IMR-90 (cell line): Measurements from ENCODE around the gene ITGA1. TPM values are rescaled to one million over a fixed set of nuclear protein-coding genes. Genes with fewer than 3 reads are reported as not detected.

Experiments
- ATAC-seq: fragments of 200-7000 bp; cut with Tn5 transposase; 2 replicates; pipeline ENCODE4 v1.9.1; 2020; ENCODE audit warnings: low read depth, mild to moderate bottlenecking, moderate library complexity
- BruUV-seq: library from RNA; stranded (reverse); fragments of 400-500 nt; replicated peaks from 2 replicates; lab custom pipeline; 2021; lab: Mats Ljungman, UMichigan
- CTCF ChIA-PET: fragments of 300-600 bp; formaldehyde crosslinking; extraction: SDS; loops from one replicate; lab custom pipeline; 2021; ENCODE audit warnings: antibody characterized with exemption; lab: Yijun Ruan, JAX
- POLR2A ChIA-PET: fragments of 300-600 bp; sonication (Branson Sonifier 250); formaldehyde crosslinking; loops from one replicate; lab custom pipeline; 2022; ENCODE audit warnings: antibody characterized with exemption; ENCODE audit not compliant: unreplicated experiment; lab: Charles Lee
- DNase-seq: peaks from one replicate; pipeline ENCODE4 v3.0.0; 2013
- H2AFZ ChIP-seq: replicated peaks from 2 replicates; pipeline ENCODE3; 2013; ENCODE audit warnings: low read length, mild to moderate bottlenecking; ENCODE audit not compliant: poor library complexity
- H2AK5ac ChIP-seq: 2 replicates; pipeline ENCODE4 v1.6.1; 2013; ENCODE audit warnings: low read depth, low read length, inconsistent platforms
- H2AK9ac ChIP-seq: replicated peaks from 2 replicates; pipeline ENCODE3; 2013; ENCODE audit warnings: mild to moderate bottlenecking, low read depth, low read length, moderate library complexity; ENCODE audit not compliant: poor library complexity
- H2BK120ac ChIP-seq: 2 replicates; pipeline ENCODE4 v1.6.1; 2013; ENCODE audit warnings: low read depth, low read length, inconsistent platforms
- H2BK15ac ChIP-seq: 3 replicates; pipeline ENCODE4 v1.6.1; 2013; ENCODE audit warnings: low read depth, low read length, inconsistent platforms
- H2BK20ac ChIP-seq: 2 replicates; pipeline ENCODE4 v1.6.1; 2013; ENCODE audit warnings: low read depth, mild to moderate bottlenecking, inconsistent platforms, low read length, moderate library complexity
- H2BK5ac ChIP-seq: 2 replicates; pipeline ENCODE4 v1.6.1; 2013; ENCODE audit warnings: mild to moderate bottlenecking, low read depth, low read length, inconsistent platforms; ENCODE audit not compliant: poor library complexity, severe bottlenecking
- H3K14ac ChIP-seq: replicated peaks from 2 replicates; pipeline ENCODE4 v1.6.1; 2013; ENCODE audit warnings: low read depth, low read length, inconsistent platforms
- H3K18ac ChIP-seq: 2 replicates; pipeline ENCODE4 v1.6.1; 2013; ENCODE audit warnings: low read depth, low read length, control low read depth
- H3K23ac ChIP-seq: 2 replicates; pipeline ENCODE4 v1.6.1; 2013; ENCODE audit warnings: low read depth, low read length, inconsistent platforms
- H3K27ac ChIP-seq: 2 replicates; pipeline ENCODE4 v1.5.1; 2013; ENCODE audit warnings: mild to moderate bottlenecking, control low read depth, low read length; ENCODE audit not compliant: insufficient read depth
- H3K27me3 ChIP-seq: 2 replicates; pipeline ENCODE4 v1.6.1; 2013; ENCODE audit warnings: low read length; ENCODE audit not compliant: control insufficient read depth, insufficient read depth
- H3K36me3 ChIP-seq: 2 replicates; pipeline ENCODE4 v1.6.1; 2013; ENCODE audit warnings: low read length, mixed read lengths; ENCODE audit not compliant: control insufficient read depth, insufficient read depth
- H3K4ac ChIP-seq: 2 replicates; pipeline ENCODE4 v1.6.1; 2013; ENCODE audit warnings: low read depth, low read length, inconsistent platforms
- H3K4me1 ChIP-seq: 2 replicates; pipeline ENCODE4 v1.6.1; 2013; ENCODE audit warnings: low read length, mixed read lengths; ENCODE audit not compliant: control insufficient read depth, insufficient read depth
- H3K4me2 ChIP-seq: 2 replicates; pipeline ENCODE4 v1.6.1; 2013; ENCODE audit warnings: low read depth, mild to moderate bottlenecking, control low read depth, low read length, moderate library complexity
- H3K4me3 ChIP-seq: 2 replicates; pipeline ENCODE4 v1.5.1; 2013; ENCODE audit warnings: low read depth, mild to moderate bottlenecking, control low read depth, low read length, moderate library complexity; ENCODE audit not compliant: insufficient read depth
- H3K56ac ChIP-seq: 2 replicates; pipeline ENCODE4 v1.6.1; 2013; ENCODE audit warnings: low read length, inconsistent platforms; ENCODE audit not compliant: insufficient read depth; ENCODE audit errors: extremely low read depth
- H3K79me1 ChIP-seq, 2 experiments: 2 replicates each; pipeline ENCODE4 v1.6.1; 2013; ENCODE audit warnings: low read length in 2 of 2, inconsistent platforms in 1 of 2, low read depth in 1 of 2
- H3K9ac ChIP-seq: 2 replicates; pipeline ENCODE4 v1.6.1; 2013; ENCODE audit warnings: low read depth, low read length, control low read depth
- H3K9me1 ChIP-seq: 2 replicates; pipeline ENCODE4 v1.6.1; 2013; ENCODE audit warnings: low read length, inconsistent platforms; ENCODE audit not compliant: insufficient read depth
- H3K9me3 ChIP-seq: 2 replicates; pipeline ENCODE4 v1.6.1; 2013; ENCODE audit warnings: low read length; ENCODE audit not compliant: control insufficient read depth, insufficient read depth
- H4K20me1 ChIP-seq: 2 replicates; pipeline ENCODE4 v1.6.1; 2013; ENCODE audit warnings: low read length, inconsistent platforms; ENCODE audit not compliant: insufficient read depth
- H4K5ac ChIP-seq: 2 replicates; pipeline ENCODE4 v1.6.1; 2013; ENCODE audit warnings: mild to moderate bottlenecking, low read depth, low read length, control low read depth
- H4K8ac ChIP-seq, 2 experiments: 2 replicates each; pipeline ENCODE4 v1.6.1; 2013; ENCODE audit warnings: low read depth in 2 of 2, low read length in 2 of 2, control low read depth in 1 of 2, inconsistent platforms in 1 of 2
- H4K91ac ChIP-seq: 2 replicates; pipeline ENCODE4 v1.6.1; 2013; ENCODE audit warnings: low read depth, low read length, inconsistent platforms; ENCODE audit not compliant: insufficient read depth
- BHLHE40 ChIP-seq: fragments of 150-350 bp; IDR thresholded peaks from 2 replicates; pipeline ENCODE4 v1.6.1; 2016; ENCODE audit warnings: mild to moderate bottlenecking, low read depth, low read length
- CEBPB ChIP-seq: IDR thresholded peaks from 2 replicates; pipeline ENCODE4 v1.6.1; 2012; ENCODE audit warnings: low read depth, low read length, improper control_type of control experiment
- CHD1 ChIP-seq: IDR thresholded peaks from 2 replicates; pipeline ENCODE4 v1.6.1; 2012; ENCODE audit warnings: low read depth, low read length, improper control_type of control experiment
- CTCF ChIP-seq: conservative IDR thresholded peaks from 2 replicates; pipeline ENCODE4 v1.5.1; 2012; ENCODE audit warnings: mild to moderate bottlenecking, low read depth, low read length, improper control_type of control experiment
- ELK1 ChIP-seq: fragments of 150-350 bp; IDR thresholded peaks from 2 replicates; pipeline ENCODE4 v1.6.1; 2016; ENCODE audit warnings: low read depth, mild to moderate bottlenecking, low read length, moderate library complexity, borderline replicate concordance
- FOS ChIP-seq: fragments of 150-350 bp; IDR thresholded peaks from 2 replicates; pipeline ENCODE4 v1.6.1; 2016; ENCODE audit warnings: low read depth, low read length
- MAFK ChIP-seq: IDR thresholded peaks from 2 replicates; pipeline ENCODE4 v1.6.1; 2012; ENCODE audit warnings: low read depth, low read length, improper control_type of control experiment
- MXI1 ChIP-seq: IDR thresholded peaks from 2 replicates; pipeline ENCODE4 v1.6.1; 2012; ENCODE audit warnings: low read depth, mild to moderate bottlenecking, low read length, moderate library complexity, borderline replicate concordance
- NFE2L2 ChIP-seq: fragments of 150-350 bp; IDR thresholded peaks from 2 replicates; pipeline ENCODE4 v1.6.1; 2016; ENCODE audit warnings: low read depth, mild to moderate bottlenecking, low read length
- RCOR1 ChIP-seq: IDR thresholded peaks from 2 replicates; pipeline ENCODE4 v1.6.1; 2012; ENCODE audit warnings: mild to moderate bottlenecking, low read length, improper control_type of control experiment; ENCODE audit not compliant: insufficient replicate concordance
- RFX5 ChIP-seq: IDR thresholded peaks from 2 replicates; pipeline ENCODE4 v1.8.0; 2012; ENCODE audit warnings: low read depth, mild to moderate bottlenecking, low read length, moderate library complexity
- USF2 ChIP-seq: fragments of 150-350 bp; IDR thresholded peaks from 2 replicates; pipeline ENCODE4 v1.6.1; 2017; ENCODE audit warnings: mild to moderate bottlenecking, antibody characterized with exemption, low read length, low read depth
- WGBS, 2 experiments: methylation state at CpG; one replicate each; pipeline versions ENCODE4 v1.1.5 to v1.1.7; 2013; ENCODE audit warnings: missing lambda C conversion rate in 2 of 2; ENCODE audit not compliant: insufficient read length in 1 of 2; ENCODE audit errors: extremely low coverage in 2 of 2; 5-methylcytosine and 5-hydroxymethylcytosine counted together
- dilution Hi-C: fragments of 300-500 bp; cut with HindIII; formaldehyde crosslinking; loops from one replicate; pipeline ENCODE4 v1.14.3; 2018; ENCODE audit warnings: low sequenced_read_pairs; ENCODE audit not compliant: unreplicated experiment
- in situ Hi-C: fragments of 300-500 bp; cut with MboI; formaldehyde crosslinking; loops from 3 replicates; pipeline ENCODE4 v1.14.3; 2019; ENCODE audit warnings: low sequenced_read_pairs, inconsistent platforms, mixed read lengths
- intact Hi-C: fragments of 100-400 bp; cut with micrococcal nuclease; formaldehyde crosslinking; loops from 2 replicates; pipeline ENCODE4 v1.10.0; 2022
- polyA plus RNA-seq, 3 experiments: library from polyadenylated mRNA; depleted of rRNA; stranded (reverse); fragments of >200 nt; gene quantifications; 2 replicates each; pipeline ENCODE4 v1.2.3, GENCODE V29; 2012; ENCODE audit warnings: low replicate concordance in 1 of 3
- total RNA-seq: library from RNA; depleted of rRNA; stranded (reverse); fragments of >200 nt; gene quantifications from 2 replicates; pipeline ENCODE4 v1.2.3, GENCODE V29; 2012

ITGA1 gene
- total and polyA plus RNA-seq, 2 of the 4 experiments (the other 2 are of a cell fraction), result 22.3 to 95.2 TPM

GRCh38 chr5:52818360-52818759 is 30.6 kb downstream of the ITGA1 start:
- H3K9me3 ChIP-seq, result no peaks in the 10 kb centered on the region
- peaks cover 6% of the 10 kb centered on the region; the same call in 1 of the 2 replicates for H3K9me1 ChIP-seq
- H2BK120ac ChIP-seq, result no peak overlapping the region
- no peak overlapping the region for H2AK9ac ChIP-seq
- BruUV-seq, result no TSS peak
- no peak overlapping the region for H3K56ac ChIP-seq
- no peak overlapping the region for H3K14ac ChIP-seq
- no peak overlapping the region for H3K4ac ChIP-seq
- no peak for DNase-seq
- H3K27me3 ChIP-seq, result no peaks in the 10 kb centered on the region
- no peak overlapping the region for H3K27ac ChIP-seq
- no peak overlapping the region for H2BK5ac ChIP-seq
- no peak overlapping the region for H2AFZ ChIP-seq
- no CpG with 5 or more reads among the region's 1 CpG for WGBS, 2 experiments
- H2BK15ac ChIP-seq, result no peak overlapping the region
- no peak overlapping the region for H4K5ac ChIP-seq
- H3K4me2 ChIP-seq, result no peak overlapping the region
- intact Hi-C loops (no loop called here), in situ Hi-C loops (no loop called here), dilution Hi-C loops (no loop called here)
- no peak overlapping the region for H3K23ac ChIP-seq
- no peak overlapping the region for H4K91ac ChIP-seq
- no peak overlapping the region for H3K9ac ChIP-seq
- H2AK5ac ChIP-seq, result no peak overlapping the region
- peaks cover 6% of the 10 kb centered on the region for H3K4me1 ChIP-seq
- H3K79me1 ChIP-seq, result peaks cover 8 to 65% of the 10 kb centered on the region in 2 experiments
- POLR2A ChIA-PET, result no interaction called here
- H2BK20ac ChIP-seq, result no peak overlapping the region
- no peak overlapping the region for H3K4me3 ChIP-seq
- H4K20me1 ChIP-seq, result 0 out of 2 replicates have a peak, but pooled peaks cover 6% of the 10 kb centered on the region
- CTCF ChIA-PET, result no interaction called here
- TF ChIP-seq RCOR1 (no peak), ELK1 (no peak), NFE2L2 (no peak), MAFK (no peak), BHLHE40 (no peak), CHD1 (no peak), USF2 (no peak), FOS (no peak), MXI1 (no peak), RFX5 (no peak), CEBPB (no peak), CTCF (no peak)
- no peak for ATAC-seq
- H3K36me3 ChIP-seq, result no peaks in the 10 kb centered on the region
- H4K8ac ChIP-seq, result no peak overlapping the region
- no peak overlapping the region for H3K18ac ChIP-seq
